IPS-NIHi11 (cell line): ENCODE data around the gene SPATA31D1.

Experiments
- DNase-seq: peaks from one replicate; pipeline ENCODE4 v3.0.0; 2012; ENCODE audit warnings: mixed read lengths, low spot score

The SPATA31D1 gene

GRCh38 chr9:82022121-82022520, 33.5 kb downstream of the SPATA31D1 start:
- no peak for DNase-seq

GRCh38 chr9:82024908-82025307, 36.3 kb downstream of the SPATA31D1 start:
- no peak for DNase-seq

GRCh38 chr9:82031538-82032280, 43.1 kb downstream of the SPATA31D1 start:
- peak; percentile 7 for DNase-seq

GRCh38 chr9:82034956-82035731, 46.6 kb downstream of the SPATA31D1 start:
- DNase-seq: no peak

GRCh38 chr9:82036086-82036485, 47.5 kb downstream of the SPATA31D1 start:
- no peak for DNase-seq

GRCh38 chr9:82037126-82037525, 48.6 kb downstream of the SPATA31D1 start:
- DNase-seq: no peak

GRCh38 chr9:82038897-82039296, 50.3 kb downstream of the SPATA31D1 start:
- DNase-seq: no peak
